B cell (primary cell): Measurements from ENCODE around the gene COL4A1. TPM values are rescaled to one million over a fixed set of nuclear protein-coding genes. Genes with fewer than 3 reads are reported as not detected.

Experiments used
- ATAC-seq: fragments of 200-7000 bp; cut with Tn5 transposase; one replicate; pipeline ENCODE4 v1.10.0; 2021; ENCODE audit warnings: low read depth, mild to moderate bottlenecking, moderate number of reproducible peaks, moderate library complexity
- CTCF ChIA-PET: fragments of 350-600 bp; sonication (Branson Sonifier 250); formaldehyde crosslinking; loops from one replicate; lab custom pipeline; 2021; ENCODE audit warnings: antibody characterized with exemption, inconsistent platforms; lab: Charles Lee
- POLR2A ChIA-PET: fragments of 350-600 bp; sonication (Branson Sonifier 250); formaldehyde crosslinking; loops from one replicate; lab custom pipeline; 2021; ENCODE audit warnings: antibody characterized with exemption; lab: Charles Lee
- DNase-seq: peaks from one replicate; pipeline ENCODE4 v3.0.0; 2013
- H2AFZ ChIP-seq: 2 replicates; pipeline ENCODE4 v1.6.1; 2012; ENCODE audit warnings: mild to moderate bottlenecking, low read depth, low read length; ENCODE audit not compliant: insufficient read depth, poor library complexity, severe bottlenecking
- H3K27ac ChIP-seq, 2 donors: 1 replicate in 1 of 2; 2 replicates in 1 of 2; pipeline ENCODE4 v1.5.1; 2012 to 2013; ENCODE audit warnings: low read length in 2 of 2, mild to moderate bottlenecking in 2 of 2, moderate library complexity in 1 of 2
- H3K27me3 ChIP-seq, 4 experiments: fragments of 200-600 bp in 1 of 4; sonication (generic) in 1 of 4; replicated peaks in 1 of 4; 1 replicate in 2 of 4; 2 replicates in 2 of 4; pipeline versions ENCODE4 v1.6.1 to v1.7.0; 2013 to 2016; ENCODE audit warnings: low read length in 3 of 4, mild to moderate bottlenecking in 2 of 4, mixed read lengths in 1 of 4, moderate library complexity in 1 of 4; ENCODE audit not compliant: insufficient read depth in 4 of 4, control insufficient read depth in 3 of 4; ENCODE audit errors: control extremely low read depth in 1 of 4
- H3K36me3 ChIP-seq, 2 experiments: replicated peaks in 1 of 2; 1 replicate in 1 of 2; 2 replicates in 1 of 2; pipeline versions ENCODE4 v1.6.1 to v1.7.1; 2013; ENCODE audit warnings: low read length in 1 of 2; ENCODE audit not compliant: insufficient read depth in 2 of 2, control insufficient read depth in 1 of 2; ENCODE audit errors: control extremely low read depth in 1 of 2, extremely low read depth in 1 of 2
- H3K4me1 ChIP-seq, 2 donors: fragments of 200-600 bp in 1 of 2; sonication (generic) in 1 of 2; 1 replicate in 1 of 2; 2 replicates in 1 of 2; pipeline versions ENCODE4 v1.5.1 to v1.6.1; 2013 to 2017; ENCODE audit warnings: low read length in 2 of 2; ENCODE audit not compliant: control insufficient read depth in 2 of 2, insufficient read depth in 2 of 2
- H3K4me2 ChIP-seq: replicated peaks from 2 replicates; pipeline ENCODE3; 2012; ENCODE audit warnings: mild to moderate bottlenecking, low read depth, low read length; ENCODE audit not compliant: poor library complexity, severe bottlenecking
- H3K4me3 ChIP-seq, 5 experiments: fragments of 200-600 bp in 1 of 5; sonication (generic) in 1 of 5; 1 replicate in 3 of 5; 2 replicates in 2 of 5; pipeline versions ENCODE4 v1.5.1 to v1.7.0; 2011 to 2016; ENCODE audit warnings: low read length in 4 of 5, mild to moderate bottlenecking in 4 of 5, low read depth in 2 of 5, control low read depth in 1 of 5, moderate library complexity in 1 of 5; ENCODE audit not compliant: insufficient read depth in 1 of 5; ENCODE audit errors: control extremely low read depth in 1 of 5, extremely low read depth in 1 of 5
- H3K79me2 ChIP-seq: fragments of 200-600 bp; sonication (generic); one replicate; pipeline ENCODE4 v1.6.0; 2016; ENCODE audit warnings: low read length; ENCODE audit not compliant: control insufficient read depth, insufficient read depth
- H3K9ac ChIP-seq: fragments of 200-600 bp; sonication (generic); 2 replicates; pipeline ENCODE4 v1.6.1; 2017; ENCODE audit warnings: mild to moderate bottlenecking, low read length, moderate library complexity
- H3K9me3 ChIP-seq, 3 donors: one replicate each; pipeline versions ENCODE4 v1.6.1 to v1.7.1; 2013; ENCODE audit warnings: low read length in 2 of 3; ENCODE audit not compliant: control insufficient read depth in 2 of 3, insufficient read depth in 1 of 3; ENCODE audit errors: control extremely low read depth in 1 of 3
- H4K20me1 ChIP-seq: 2 replicates; pipeline ENCODE4 v1.6.0; 2012; ENCODE audit warnings: mild to moderate bottlenecking, low read length; ENCODE audit not compliant: insufficient read depth, control insufficient read depth, poor library complexity, severe bottlenecking
- H3K27ac Mint-ChIP-seq: one replicate; pipeline ENCODE4 v1.8.0; 2021; ENCODE audit warnings: mixed read lengths
- H3K27me3 Mint-ChIP-seq: one replicate; pipeline ENCODE4 v1.8.0; 2021; ENCODE audit warnings: mixed read lengths
- H3K4me1 Mint-ChIP-seq: one replicate; pipeline ENCODE4 v1.8.0; 2021; ENCODE audit warnings: mixed read lengths
- H3K4me3 Mint-ChIP-seq: one replicate; pipeline ENCODE4 v1.8.0; 2021; ENCODE audit warnings: mixed read lengths
- H3K9me3 Mint-ChIP-seq: one replicate; pipeline ENCODE4 v1.8.0; 2022; ENCODE audit warnings: mixed read lengths; ENCODE audit not compliant: insufficient read depth
- EZH2 ChIP-seq: IDR thresholded peaks from 2 replicates; pipeline ENCODE4 v1.6.1; 2012; ENCODE audit warnings: borderline replicate concordance, low read depth, mild to moderate bottlenecking, moderate library complexity, low read length; ENCODE audit not compliant: insufficient read depth, poor library complexity, severe bottlenecking
- WGBS: methylation state at CpG from one replicate; pipeline ENCODE4 v1.1.5; 2013; ENCODE audit warnings: missing lambda C conversion rate; ENCODE audit not compliant: insufficient coverage; 5-methylcytosine and 5-hydroxymethylcytosine counted together
- intact Hi-C: fragments of 100-400 bp; cut with micrococcal nuclease; formaldehyde crosslinking; loops from one replicate; pipeline ENCODE4 v1.10.0; 2022
- polyA plus RNA-seq: library from polyadenylated mRNA; depleted of rRNA; stranded (reverse); fragments of >200 nt; gene quantifications from 2 replicates; pipeline ENCODE4 v1.2.3, GENCODE V29; 2012
- total RNA-seq, 2 donors: library from RNA; stranded (reverse); fragments of 120-200 nt in 1 of 2; gene quantifications; 1 replicate in 1 of 2; 2 replicates in 1 of 2; pipeline versions ENCODE4 v1.2.3 to v1.2.4, GENCODE V29; 2013 to 2022
- TF ChIP-seq, protein P1 (sequence below): fragments of 200-600 bp; IDR thresholded peaks from one replicate; pipeline ENCODE4 v1.8.0; 2022; ENCODE audit warnings: antibody characterized with exemption, mild to moderate bottlenecking

The COL4A1 gene
- total and polyA plus RNA-seq, 2 donors (not counting 1 experiment from before 2014, with no cell fraction given): not detected

DNA sequence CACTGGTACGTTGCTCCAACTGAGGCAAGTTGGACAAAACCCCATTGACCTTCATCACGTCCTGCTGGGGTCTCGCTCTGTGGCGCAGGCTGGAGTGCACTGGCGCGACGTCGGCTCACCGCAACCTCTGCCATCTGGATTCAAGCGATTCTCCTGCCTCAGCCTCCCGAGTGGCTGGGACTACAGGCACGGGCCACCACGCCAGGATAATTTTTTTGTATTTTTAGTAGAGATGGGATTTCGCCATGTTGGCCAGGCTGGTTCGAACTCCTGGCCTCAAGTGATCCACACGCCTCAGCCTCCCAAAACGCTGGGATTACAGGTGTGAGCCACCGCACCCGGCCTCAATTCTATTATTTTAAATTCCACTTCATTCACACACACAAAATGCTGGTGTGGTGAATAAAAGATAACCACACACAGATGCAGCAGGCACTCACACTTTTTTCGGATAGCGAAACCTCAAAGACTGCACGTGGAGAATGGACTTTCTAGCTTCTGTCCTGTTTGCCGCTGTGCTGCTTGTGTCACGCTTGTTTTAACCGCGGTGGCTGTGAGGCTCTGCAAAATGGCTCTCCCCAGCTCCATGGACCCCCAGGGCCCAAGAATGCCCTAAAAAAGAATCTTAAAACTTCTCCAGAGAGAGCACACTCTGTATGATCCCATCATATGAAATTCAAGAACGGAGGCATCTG lies 58.4 kb downstream of the COL4A1 start:
- Histone ChIP-seq H2AFZ (no peak overlapping the region), H3K9me3 (peaks cover 0 to 3% (median 0%) of the 10 kb centered on the region in 3 donors), H3K4me2 (no peak overlapping the region), H3K36me3 (no peaks in the 10 kb centered on the region), H3K9ac (no peak overlapping the region), H3K27ac (no peak overlapping the region), H3K79me2 (no peaks in the 10 kb centered on the region), H4K20me1 (no peaks in the 10 kb centered on the region), H3K27me3 (no peaks in the 10 kb centered on the region), H3K4me3 (no peak overlapping the region), H3K4me1 (no peaks in the 10 kb centered on the region)
- intact Hi-C loops: no loop called here
- Mint-ChIP-seq H3K27me3 (peaks cover 12% of the 10 kb centered on the region), H3K27ac (no peak overlapping the region), H3K9me3 (no peaks in the 10 kb centered on the region), H3K4me3 (no peak overlapping the region), H3K4me1 (no peaks in the 10 kb centered on the region)
- no peak for TF ChIP-seq EZH2
- TF ChIP-seq, protein P1, sequence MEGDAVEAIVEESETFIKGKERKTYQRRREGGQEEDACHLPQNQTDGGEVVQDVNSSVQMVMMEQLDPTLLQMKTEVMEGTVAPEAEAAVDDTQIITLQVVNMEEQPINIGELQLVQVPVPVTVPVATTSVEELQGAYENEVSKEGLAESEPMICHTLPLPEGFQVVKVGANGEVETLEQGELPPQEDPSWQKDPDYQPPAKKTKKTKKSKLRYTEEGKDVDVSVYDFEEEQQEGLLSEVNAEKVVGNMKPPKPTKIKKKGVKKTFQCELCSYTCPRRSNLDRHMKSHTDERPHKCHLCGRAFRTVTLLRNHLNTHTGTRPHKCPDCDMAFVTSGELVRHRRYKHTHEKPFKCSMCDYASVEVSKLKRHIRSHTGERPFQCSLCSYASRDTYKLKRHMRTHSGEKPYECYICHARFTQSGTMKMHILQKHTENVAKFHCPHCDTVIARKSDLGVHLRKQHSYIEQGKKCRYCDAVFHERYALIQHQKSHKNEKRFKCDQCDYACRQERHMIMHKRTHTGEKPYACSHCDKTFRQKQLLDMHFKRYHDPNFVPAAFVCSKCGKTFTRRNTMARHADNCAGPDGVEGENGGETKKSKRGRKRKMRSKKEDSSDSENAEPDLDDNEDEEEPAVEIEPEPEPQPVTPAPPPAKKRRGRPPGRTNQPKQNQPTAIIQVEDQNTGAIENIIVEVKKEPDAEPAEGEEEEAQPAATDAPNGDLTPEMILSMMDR: no peak
- ChIA-PET CTCF (interaction anchor here (1.0 kb wide), 1 partner anchor 28 kb away, joined by 3 read pairs; no protein-coding TSS in a partner anchor), POLR2A (no interaction called here)
- 97% methylated on average over 17 of the region's 27 CpGs for WGBS
- no peak for ATAC-seq
- DNase-seq: no peak

DNA sequence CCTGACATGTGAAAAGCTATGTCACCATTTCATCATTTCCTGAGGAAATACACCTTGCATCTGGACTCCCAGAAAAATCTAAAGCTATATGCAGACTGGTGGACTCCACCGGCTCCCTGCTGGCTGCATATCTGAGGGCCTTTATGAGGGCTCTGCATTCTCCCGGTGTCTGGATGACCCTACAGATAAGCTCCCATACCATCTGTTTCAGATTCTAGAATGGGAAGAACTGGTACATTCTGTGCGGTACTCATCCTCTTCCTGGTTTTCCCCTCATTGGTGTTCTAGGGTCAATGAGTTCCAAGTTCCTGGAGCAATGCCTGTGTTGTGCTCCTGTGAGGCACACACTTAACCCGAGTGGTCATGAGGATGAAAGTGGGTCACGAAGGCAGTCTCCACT lies 60.4 kb downstream of the COL4A1 start:
- peaks cover 17% of the 10 kb centered on the region for H3K27me3 Mint-ChIP-seq
- H3K27me3 ChIP-seq: no peaks in the 10 kb centered on the region
- POLR2A ChIA-PET: no interaction called here
- ATAC-seq: no peak
- TF ChIP-seq, protein P1: no peak
- TF ChIP-seq EZH2: no peak
- no peak overlapping the region for H3K4me3 Mint-ChIP-seq
- H3K27ac Mint-ChIP-seq: no peak overlapping the region
- CTCF ChIA-PET: interaction anchor here (0.7 kb wide), 1 partner anchor 8 kb away, joined by 4 read pairs; no protein-coding TSS in a partner anchor
- no peaks in the 10 kb centered on the region for H3K4me1 ChIP-seq
- H2AFZ ChIP-seq: no peak overlapping the region
- H3K79me2 ChIP-seq: no peaks in the 10 kb centered on the region
- no peak overlapping the region for H3K27ac ChIP-seq
- H3K36me3 ChIP-seq: no peaks in the 10 kb centered on the region
- H4K20me1 ChIP-seq: no peaks in the 10 kb centered on the region
- peaks cover 0 to 3% (median 0%) of the 10 kb centered on the region in 3 donors for H3K9me3 ChIP-seq
- intact Hi-C loops: no loop called here
- WGBS: 90% methylated on average over 4 of the region's 5 CpGs
- H3K4me1 Mint-ChIP-seq: no peaks in the 10 kb centered on the region
- DNase-seq: no peak
- H3K9ac ChIP-seq: no peak overlapping the region
- H3K9me3 Mint-ChIP-seq: no peaks in the 10 kb centered on the region
- no peak overlapping the region for H3K4me3 ChIP-seq
- H3K4me2 ChIP-seq: no peak overlapping the region
